Glomerular endothelial cell (primary cell): Measurements from ENCODE around the gene CARD6. TPM values are rescaled to one million over a fixed set of nuclear protein-coding genes. Genes with fewer than 3 reads are reported as not detected.
"Not testable (repeated sequence)": the region's sequence is repeated elsewhere in the genome, so short reads cannot be mapped to it uniquely, and the experiment has no call there.

ENCODE experiments used
- DNase-seq: peaks from one replicate; pipeline ENCODE4 v3.0.0-alpha.2; 2011; ENCODE audit warnings: low read depth, low spot score; ENCODE audit errors: extremely low read depth
- total RNA-seq: library from RNA; depleted of rRNA; stranded (reverse); fragments of >200 nt; gene quantifications from 2 replicates; pipeline ENCODE4 v1.2.3, GENCODE V29; 2015

The CARD6 gene
- total RNA-seq, 1 donor from 2014 or later, result 16.6 TPM

DNA sequence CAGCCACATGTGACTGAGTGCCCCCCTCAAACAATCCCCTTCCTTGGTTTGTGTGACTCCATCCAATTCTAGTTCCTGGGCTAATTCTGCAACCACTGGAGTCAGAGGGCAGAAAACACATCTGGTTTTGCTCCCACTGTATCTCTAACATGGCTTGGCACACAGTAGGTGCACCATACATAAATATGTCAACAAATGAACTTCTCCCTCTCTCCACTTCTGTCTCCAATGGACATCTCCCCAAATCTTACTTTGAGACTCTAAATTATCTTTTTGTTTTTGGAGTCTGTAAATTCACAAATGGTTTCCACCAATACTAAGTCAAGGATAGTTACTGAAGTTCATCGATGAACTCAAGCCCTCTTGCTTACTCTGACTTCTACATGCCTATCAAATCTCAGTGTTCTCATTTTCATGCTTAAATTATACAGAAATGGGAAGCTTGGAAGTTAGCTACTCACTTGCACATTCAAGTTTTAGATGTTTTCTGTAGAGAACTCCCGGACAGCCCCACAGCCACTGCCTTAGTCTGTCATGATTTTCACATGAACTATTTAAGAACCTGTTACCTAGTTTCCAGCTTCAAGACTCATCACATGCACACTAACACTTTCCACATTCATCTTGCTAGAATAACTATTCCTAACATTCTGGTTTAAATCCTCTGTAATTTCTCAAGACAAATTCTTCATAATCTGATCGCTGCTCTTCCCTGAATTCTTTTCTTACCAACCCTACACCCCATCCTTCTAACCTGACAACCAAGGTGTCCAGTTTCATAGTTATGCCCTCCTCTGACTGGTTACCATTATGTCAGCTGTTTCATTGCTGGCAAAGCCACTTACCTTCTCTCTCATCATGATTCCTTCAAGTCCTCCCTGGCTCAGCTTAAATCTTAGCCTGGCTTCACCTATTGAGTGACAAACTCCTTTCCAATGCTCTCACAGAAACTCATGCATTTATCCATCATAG lies 12.2 kb upstream of the CARD6 start:
- no peak for DNase-seq

DNA sequence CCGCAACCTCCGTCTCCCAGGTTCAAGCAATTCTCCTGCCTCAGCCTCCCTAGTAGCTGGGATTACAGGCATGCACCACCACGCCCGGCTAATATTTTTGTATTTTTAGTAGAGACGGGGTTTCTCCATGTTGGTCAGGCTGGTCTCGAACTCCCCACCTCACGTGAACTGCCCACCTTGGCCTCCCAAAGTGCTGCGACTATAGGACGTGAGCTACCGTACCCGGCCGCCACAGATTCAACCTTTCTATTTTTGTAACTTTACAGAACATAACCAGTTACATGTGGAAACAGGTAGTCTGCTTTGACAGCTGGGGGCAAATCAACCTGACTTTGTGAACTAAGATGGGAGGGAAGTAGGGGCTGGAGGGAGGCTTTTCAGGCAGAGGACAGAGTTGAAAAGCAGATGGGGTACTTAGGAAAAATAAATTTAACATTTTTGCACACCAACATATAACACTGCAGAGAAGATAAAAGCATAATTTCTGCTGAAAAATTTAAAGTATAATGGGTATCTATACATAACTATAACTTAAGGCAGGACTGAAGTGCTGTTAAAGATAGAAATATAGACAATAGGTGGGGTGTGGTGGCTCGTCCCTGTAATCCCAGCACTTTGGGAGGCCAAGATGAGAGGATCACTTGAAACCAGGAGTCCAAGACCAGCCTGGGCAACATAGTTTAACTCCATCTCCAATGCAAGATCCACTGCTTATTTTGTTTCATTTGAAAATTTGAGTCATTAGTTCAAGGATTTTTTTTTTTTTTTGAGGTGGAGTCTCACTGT lies 11.2 kb upstream of the CARD6 start:
- no peak for DNase-seq

DNA sequence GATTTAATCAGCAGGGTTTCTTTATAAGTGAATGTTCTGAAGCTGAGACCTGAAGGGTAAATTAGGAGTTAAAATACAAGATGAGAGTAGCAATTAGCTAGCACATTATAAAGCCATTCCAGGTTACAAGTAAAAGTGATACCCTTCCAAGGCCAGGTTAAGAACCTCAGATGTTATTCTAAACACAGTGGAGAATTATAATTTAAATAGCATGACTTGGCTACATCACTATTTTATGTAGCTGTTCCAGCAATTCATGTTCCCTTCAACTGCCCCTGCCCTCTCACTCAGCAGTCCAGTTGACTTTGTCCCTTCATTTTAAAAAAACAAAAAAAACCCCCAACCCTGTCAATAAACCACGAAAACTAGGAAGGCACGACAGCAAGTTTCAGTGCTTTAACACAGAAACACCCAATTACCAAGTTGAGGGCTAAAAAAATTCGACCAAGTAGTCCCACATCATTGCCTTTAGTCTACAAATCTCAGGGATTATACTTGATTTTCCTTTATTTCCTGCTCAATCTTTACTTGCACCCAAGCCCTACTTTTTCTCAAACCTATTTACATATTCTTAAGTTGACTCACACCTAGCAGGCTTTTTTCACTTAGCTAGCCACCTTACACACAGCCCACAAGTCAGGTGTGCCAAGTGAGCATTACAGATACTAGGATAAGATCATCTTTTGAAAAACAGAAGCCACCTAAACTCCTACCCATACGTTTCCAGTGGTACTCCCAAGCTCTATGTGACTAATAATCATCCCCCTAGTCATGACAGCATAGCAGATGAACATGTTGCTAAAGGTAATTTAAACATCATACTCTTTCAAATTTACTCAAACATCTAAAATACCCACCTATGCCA lies 9.6 kb upstream of the CARD6 start:
- no peak for DNase-seq

DNA sequence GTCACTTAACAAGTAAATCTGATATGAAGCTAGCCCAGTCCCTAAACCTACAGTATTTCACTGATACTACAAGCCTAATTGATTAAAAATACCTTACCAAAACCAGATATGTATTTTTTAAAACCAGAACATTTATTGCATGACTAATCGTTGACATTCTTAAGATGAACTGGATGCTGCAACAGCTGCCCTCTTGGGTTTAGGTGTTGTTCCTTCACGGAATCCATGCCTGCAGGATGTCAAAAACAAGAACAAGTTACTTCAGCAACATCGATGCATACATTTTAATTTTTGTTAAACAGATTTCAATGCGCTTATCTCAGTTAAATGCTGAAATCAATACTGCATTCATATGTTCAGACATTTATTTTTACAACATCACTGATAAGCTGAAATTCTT lies 8.8 kb upstream of the CARD6 start:
- no peak for DNase-seq

DNA sequence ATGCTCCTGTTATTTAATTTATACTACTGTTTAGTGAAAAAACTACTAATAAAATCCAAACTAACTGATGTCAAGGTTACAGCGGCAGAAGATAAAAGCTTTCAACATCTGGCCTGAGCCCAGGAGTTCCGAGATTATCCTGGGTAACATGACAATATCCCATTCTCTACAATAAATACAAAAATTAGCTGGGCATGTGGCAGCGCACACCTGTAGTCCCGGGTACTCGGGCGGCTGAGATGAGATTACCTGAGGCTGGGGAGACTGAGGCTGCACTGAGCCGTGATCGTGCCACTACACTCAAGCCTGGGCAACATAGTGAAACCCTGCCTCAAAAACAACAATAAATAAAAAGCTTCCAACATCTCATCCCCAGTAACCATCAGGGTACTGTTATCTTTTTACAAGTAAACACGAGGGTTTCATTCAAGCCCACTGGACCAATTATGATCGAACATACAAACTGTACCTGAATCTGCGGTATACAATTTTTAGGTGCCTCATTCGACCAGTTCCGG lies 7.4 kb upstream of the CARD6 start:
- DNase-seq, result no peak

DNA sequence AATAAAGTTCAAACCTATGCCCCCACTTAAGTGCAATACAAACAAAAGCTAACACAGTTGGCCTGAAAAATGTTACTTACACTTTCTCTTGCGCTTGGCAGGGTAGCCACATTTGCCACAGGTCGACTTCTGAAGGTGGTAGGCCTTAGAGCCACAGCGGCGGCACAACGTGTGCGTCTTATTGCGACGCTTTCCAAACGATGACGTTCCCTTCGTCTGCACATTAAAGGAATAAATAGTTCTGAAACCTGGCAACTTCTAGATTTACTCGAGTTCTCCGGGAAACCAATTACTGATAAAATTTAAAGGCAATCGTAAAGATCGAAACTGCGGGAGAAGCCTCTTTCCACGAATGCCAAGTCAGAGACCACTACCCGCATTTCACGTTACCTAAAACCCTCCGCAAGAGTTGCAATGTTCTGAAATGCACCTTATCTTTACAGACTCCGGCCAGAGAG lies 6.7 kb upstream of the CARD6 start:
- no peak for DNase-seq

DNA sequence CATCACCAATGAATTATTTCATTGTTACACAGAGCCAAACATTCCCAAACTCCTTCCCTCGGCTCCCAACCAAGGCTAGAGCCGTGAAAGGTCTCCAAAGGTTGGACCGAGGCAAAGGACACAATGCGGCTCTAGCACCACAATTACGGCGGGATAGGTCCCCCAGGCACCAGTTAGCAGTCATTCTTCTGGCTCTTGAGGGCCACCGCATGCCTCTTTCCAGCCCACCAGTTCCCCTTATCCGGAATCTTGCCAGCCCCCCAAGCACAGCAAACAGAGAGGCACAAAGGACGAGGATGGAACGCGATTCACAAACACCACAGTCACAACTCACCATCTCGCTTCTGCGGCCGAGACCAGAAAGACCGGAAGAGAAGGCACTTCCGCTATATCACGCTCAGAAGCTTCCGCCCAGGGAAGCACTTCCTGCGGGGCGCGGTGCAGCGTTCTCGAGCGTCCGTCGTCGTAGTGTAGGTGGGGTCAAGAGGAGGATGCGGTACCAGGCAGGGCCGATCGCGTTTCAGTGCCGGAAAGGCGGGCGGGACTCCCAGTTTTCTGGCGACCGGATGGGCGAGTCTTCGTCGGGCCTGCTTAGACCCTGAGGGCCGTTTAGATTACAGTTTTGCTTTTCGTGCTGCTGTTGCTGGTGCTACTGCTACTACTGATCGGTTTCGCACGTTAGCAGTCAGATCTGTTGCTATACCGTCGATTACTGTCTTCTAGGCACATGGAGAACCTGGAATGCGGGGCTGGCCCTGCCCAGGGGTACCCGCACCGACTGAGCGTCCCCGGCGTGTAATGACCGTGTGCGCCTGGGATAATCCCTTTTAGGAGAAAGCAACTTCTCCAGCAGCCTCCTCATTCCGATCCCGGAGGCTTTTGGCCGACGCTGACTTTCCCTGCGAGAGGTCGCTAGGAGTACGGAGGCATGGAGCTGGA lies 6.0 kb upstream of the CARD6 start, which contains the start of gene RPL37:
TSS of gene RPL37 (minus strand) at position 374 of the 939 bp plus-strand sequence. CDS start at position 337, 37 bp downstream.
- DNase-seq, result peak; percentile 78

DNA sequence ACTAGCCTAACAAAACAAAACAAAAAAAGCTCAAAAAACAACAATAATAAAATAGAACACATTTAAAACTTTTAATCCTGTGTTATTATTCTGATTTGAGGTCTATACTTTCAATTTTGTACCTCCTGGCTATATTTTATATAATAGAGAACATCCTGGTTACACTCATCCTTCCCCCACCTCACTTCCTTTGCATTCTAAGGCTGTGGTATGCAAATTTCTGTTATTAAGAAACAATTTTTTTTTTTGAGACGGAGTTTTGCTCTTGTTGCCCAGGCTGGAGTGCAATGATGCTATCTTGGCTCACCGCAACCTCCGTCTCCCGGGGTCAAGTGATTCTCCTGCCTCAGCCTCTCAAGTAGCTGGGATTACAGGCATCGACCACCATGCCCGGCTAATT lies 3.1 kb upstream of the CARD6 start:
- DNase-seq, result no peak

DNA sequence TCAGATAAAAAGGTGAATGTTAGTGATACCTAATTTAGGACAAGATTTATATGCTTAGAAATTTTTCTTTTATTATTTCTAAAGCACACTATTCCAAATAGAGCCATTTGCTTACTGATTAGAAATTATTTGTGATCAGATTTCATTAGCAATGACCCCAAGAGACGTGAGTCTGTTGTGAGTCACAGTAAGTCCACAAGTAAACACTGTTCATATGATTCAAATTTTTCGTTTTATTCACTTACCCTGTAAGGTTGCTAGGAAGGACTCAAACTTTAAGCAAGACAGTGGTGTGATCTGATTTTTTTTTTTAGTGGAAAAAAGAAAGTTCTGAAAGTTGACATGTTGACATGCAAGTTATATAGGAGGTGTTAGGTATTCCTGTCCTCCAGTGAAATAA lies 1.2 kb downstream of the CARD6 start:
- no peak for DNase-seq

DNA sequence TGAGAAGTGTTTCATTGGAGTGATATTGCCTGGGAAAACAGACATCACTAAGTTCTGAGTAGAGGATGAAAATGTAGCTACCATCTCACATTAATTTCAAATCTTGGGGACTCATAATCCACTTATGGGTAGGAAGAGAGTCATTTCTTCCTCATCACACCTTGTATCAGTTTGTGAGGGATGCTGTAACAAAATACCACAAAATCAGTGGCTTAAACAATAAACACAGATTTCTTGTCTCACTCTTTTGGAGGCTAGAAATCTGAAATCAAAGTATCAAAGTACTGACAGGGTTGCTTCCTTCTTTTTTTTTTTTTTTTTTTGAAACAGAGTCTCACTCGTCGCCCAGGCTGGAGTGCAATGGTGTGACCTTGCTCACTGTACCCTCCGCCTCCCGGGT lies 3.4 kb downstream of the CARD6 start:
- no peak for DNase-seq

DNA sequence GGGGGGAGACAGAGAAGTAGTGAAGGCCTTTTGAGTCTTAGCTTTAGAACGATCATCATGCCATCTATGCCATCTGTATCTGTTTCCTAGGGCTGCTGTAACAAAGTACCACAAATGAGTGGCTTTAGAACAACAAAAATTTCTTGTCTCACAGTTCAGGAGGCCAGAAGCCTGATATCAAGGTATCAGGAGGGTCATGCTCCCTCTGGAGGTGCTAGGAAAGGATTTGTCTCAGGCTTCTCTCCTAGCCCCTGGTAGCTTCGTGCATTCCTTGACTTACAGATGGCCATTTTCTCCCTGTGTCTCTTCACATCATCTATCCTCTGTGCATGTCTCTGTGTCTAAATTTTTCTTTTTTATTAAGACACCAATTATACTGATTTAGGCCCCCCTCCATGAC lies 5.2 kb downstream of the CARD6 start:
- DNase-seq, result no peak

DNA sequence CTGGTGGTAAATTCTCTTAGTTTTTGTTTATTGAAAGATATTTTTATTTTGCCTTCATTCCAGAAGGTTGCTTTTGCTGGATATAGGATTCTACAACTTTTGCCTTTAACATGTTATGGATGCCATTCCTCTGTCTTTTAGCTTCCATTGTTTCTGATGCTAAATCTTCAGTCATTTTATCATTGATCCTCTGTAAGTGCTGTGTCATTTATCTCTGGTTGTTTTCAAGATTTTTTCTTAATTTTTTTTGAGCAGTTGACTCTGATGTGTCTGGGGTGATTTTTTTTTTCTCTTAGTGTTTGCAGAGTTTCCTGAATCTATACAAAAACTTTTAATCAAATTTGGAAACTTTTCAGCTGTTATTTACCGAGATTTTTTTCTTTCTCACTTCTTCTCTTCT lies 6.4 kb downstream of the CARD6 start:
- no peak for DNase-seq

DNA sequence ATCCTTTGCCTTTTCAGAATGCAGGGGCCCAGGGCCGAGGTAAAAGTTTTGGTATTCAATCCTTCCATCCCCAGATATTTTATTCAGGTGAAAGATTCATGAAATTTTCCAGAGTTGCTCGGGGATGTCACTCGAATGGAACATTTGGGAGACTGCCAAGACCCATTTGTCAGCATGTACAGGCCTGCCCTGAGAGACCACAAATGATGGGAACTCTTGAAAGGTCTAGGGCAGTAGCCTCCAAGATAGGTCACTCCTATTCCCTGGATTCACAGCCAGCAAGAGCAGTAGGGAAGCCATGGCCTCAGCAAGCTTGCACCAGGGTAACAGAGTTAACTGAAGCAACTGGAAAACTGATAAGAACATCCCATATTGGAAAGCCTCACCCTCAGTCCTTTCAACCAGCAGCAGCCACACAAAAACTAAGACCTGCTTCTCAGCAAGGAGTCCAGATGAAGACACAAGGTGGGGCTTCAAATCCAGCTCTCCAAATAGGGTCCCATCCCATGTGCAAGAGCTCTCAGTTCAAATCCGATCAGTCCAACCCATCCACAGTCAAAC lies 12.5 kb downstream of the CARD6 start:
- DNase-seq, result no peak

DNA sequence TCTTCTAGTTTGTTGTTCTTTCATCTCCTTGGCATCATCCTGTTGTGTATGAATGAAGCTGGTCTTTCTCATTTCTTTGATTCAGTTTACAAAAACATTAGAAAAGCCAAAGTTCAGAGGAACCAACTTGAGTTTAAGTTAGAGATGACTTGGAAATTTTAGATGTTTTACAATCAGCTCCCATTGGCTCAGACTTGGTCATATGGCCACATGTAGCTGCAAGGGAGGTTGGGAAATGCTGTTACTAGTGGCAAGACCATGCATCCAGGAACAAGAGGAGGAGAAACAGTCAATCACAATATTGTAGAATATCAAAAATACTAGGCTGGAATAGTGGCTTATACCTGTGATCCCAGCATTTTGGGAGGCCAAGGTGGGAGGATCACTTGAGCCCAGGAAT lies 19.5 kb downstream of the CARD6 start:
- no peak for DNase-seq

DNA sequence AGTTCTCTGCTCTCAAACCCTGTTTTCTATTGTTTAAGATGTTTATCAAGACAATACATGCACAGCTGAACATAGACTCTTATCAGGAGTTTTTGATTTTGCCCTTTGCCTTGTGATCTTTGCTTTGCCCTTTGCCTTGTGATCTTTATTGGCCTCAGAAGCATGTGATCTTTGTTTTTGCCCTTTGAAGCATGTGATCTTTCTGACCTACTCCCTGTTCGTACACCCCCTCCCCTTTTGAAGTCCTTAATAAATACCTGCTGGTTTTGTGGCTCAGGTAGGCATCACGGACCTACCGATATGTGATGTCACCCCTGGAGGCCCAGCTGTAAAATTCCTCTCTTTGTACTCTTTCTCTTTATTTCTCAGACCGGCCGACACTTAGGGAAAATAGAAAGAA lies 23.8 kb downstream of the CARD6 start:
- not testable (repeated sequence) for DNase-seq

DNA sequence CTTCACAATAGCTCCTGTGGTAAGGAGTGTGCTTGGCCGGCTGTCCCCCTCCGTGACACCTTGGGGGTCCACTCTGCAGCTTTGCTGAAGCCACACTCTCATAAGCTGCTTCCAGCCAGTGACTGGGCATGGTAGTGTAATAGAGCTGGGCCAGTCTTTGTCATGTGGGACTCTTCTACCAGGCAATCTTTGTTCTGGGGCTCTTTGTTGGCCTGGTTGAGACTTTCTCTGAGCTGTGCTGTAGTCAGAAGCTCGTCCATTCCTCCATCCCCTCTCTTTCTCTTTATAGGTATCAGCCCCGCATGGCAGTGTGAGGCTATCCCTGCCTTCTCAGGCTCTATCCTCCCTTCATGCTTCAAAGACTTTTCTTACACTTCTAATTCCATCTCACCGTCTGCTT lies 25.7 kb downstream of the CARD6 start:
- DNase-seq, result no peak

DNA sequence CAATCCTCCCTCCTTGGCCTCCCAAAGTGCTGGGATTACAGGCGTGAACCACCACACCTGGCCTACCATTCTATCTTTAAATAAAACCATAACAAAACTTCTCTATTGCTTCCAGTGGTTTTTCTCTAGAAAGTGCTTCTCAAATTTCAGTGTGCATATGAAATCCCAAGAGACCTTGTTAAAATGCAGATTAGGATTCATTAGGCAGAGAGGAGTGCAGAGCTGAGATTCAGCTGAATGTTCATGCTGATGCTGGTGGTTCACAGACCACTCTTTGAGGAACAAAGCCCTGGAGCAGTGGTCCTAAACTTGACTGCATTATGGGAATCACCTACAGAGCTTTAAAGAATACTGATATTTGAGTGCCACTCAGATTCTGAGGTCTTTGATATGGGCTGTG lies 28.2 kb downstream of the CARD6 start:
- DNase-seq, result no peak

DNA sequence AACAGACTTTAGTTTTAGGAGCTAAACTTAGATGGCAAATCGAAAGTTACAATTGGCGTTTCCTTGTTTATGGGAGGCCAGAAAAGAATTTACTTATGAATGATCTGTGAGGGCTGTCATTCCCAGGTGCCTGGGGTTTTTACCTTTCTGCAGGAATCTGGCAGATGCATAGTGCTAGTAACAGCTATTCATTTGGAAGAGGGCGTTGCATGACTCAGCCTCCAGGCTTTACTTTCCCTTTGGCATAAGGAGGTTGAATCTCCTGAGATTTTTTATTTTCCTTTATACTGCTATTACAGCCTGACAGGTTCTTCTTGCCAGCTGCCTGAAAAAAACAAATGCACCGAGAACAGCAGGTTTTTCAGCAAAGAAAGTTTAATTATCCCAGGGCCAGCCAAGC lies 30.0 kb downstream of the CARD6 start:
- DNase-seq, result no peak

DNA sequence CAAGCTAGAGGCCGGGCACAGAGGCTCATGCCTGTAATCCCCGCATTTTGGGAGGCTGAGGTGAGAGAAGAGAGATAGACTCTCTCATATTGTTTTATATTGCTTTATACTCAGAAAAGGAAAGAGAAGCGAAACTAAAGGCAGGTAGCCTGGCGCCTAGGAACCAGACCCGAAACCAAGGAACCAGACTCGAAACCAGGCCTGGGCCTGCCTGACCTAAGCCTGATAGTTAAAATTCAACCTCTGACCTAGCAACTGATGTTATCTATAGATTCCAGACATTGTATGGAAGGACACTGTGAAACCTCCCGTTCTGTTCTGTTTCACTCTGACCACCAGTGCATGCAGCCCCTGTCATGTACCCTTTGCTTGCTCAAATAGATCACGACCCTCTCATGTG lies 31.1 kb downstream of the CARD6 start:
- DNase-seq, result not testable (repeated sequence)
